ENCODE results near the gene FAM131B. TPM values are rescaled to one million over a fixed set of nuclear protein-coding genes. Genes with fewer than 3 reads are reported as not detected.

FAM131B gene
- total and polyA plus RNA-seq, 9 of the 15 experiments (the other 6 are each of a cell fraction or from before 2014, with no cell fraction given): 0.03 to 0.04 TPM; not detected in 7

DNA sequence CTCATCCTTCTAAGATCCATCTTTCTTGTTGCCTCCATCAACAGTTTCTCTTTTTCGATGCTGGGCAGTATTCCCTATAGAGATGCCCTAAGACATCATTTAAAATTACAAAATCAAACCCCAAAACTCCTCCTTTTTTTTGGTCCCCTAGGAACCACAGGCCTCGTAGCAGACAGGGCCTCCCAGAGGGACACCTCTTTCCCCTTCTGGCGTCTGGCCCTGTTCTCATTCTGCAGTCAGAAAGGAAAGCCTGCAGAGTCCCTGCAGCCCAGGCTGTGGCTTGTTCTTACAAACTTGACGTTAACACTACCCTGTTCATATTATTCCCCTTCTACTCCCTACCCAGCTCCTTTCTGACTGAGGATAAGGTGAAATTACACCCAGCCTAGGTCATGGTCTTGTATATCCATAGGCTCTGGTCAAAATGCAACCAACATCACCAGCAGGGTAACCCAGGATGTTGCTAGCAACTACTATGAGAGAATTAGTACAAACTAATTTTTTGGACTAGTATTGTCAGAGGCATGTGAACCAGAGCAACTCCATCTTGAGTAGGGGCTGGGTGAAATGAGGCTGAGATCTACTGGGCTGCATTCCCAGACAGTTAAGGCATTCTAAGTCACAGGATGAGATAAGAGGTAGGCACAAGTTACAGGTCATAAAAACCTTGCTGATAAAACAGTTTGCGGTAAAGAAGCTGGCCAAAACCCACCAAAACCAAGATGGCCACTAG is 49.6 kb upstream of the FAM131B start (continued):
- TF ChIP-seq ATF7 (IDR thresholded peaks at IDR 0.05) (no peak), SREBF2 (CRISPR knock-in tag; IDR thresholded peaks at IDR 0.05) (no peak), ZNF3 (CRISPR knock-in tag; IDR thresholded peaks at IDR 0.05) (no peak), MYC (IDR thresholded peaks at IDR 0.05; ENCODE audit: low read depth, low read length) (no peak), MYC (CRISPR knock-in tag; IDR thresholded peaks at IDR 0.05; ENCODE audit: borderline replicate concordance, low read depth) (no peak), ARID2 (IDR thresholded peaks at IDR 0.05) (no peak), CREM (IDR thresholded peaks at IDR 0.05; ENCODE audit: low read depth) (no peak), CHD7 (IDR thresholded peaks at IDR 0.05; ENCODE audit: low read depth, low read length) (no peak), ZNF175 (CRISPR knock-in tag; IDR thresholded peaks at IDR 0.05; ENCODE audit: low read depth) (0 out of 2 replicates have a peak, but pooled peaks have one; percentile 60), E2F8 (IDR thresholded peaks at IDR 0.05; ENCODE audit: low read depth, partially characterized antibody) (no peak), ZNF140 (CRISPR knock-in tag; IDR thresholded peaks at IDR 0.05) (no peak)
- TF ChIP-seq, protein P1, sequence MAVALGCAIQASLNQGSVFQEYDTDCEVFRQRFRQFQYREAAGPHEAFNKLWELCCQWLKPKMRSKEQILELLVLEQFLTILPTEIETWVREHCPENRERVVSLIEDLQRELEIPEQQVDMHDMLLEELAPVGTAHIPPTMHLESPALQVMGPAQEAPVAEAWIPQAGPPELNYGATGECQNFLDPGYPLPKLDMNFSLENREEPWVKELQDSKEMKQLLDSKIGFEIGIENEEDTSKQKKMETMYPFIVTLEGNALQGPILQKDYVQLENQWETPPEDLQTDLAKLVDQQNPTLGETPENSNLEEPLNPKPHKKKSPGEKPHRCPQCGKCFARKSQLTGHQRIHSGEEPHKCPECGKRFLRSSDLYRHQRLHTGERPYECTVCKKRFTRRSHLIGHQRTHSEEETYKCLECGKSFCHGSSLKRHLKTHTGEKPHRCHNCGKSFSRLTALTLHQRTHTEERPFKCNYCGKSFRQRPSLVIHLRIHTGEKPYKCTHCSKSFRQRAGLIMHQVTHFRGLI (CRISPR knock-in tag; IDR thresholded peaks at IDR 0.05): no peak
